Ectodermal cell (in vitro differentiated cells): ENCODE data around the gene GIPC2. TPM values are rescaled to one million over a fixed set of nuclear protein-coding genes. Genes with fewer than 3 reads are reported as not detected.
"Not testable (repeated sequence)": the region's sequence is repeated elsewhere in the genome, so short reads cannot be mapped to it uniquely, and the experiment has no call there.

Experiments
- H3K27ac ChIP-seq: 2 replicates; pipeline ENCODE4 v1.7.0; 2013; ENCODE audit warnings: mild to moderate bottlenecking, low read depth, low read length; ENCODE audit not compliant: insufficient read depth, poor library complexity, severe bottlenecking
- H3K27me3 ChIP-seq: 2 replicates; pipeline ENCODE4 v1.7.0; 2013; ENCODE audit warnings: mild to moderate bottlenecking, low read length; ENCODE audit not compliant: insufficient read depth, control insufficient read depth, poor library complexity, severe bottlenecking
- H3K36me3 ChIP-seq: one replicate; pipeline ENCODE4 v1.7.0; 2013; ENCODE audit warnings: low read length; ENCODE audit not compliant: control insufficient read depth, insufficient read depth
- H3K4me1 ChIP-seq: one replicate; pipeline ENCODE4 v1.7.0; 2013; ENCODE audit warnings: low read length; ENCODE audit not compliant: control insufficient read depth, insufficient read depth
- H3K4me3 ChIP-seq: 2 replicates; pipeline ENCODE4 v1.7.0; 2013; ENCODE audit warnings: low read depth, low read length, control low read depth; ENCODE audit not compliant: insufficient read depth
- H3K9me3 ChIP-seq: 2 replicates; pipeline ENCODE4 v1.7.0; 2013; ENCODE audit warnings: mild to moderate bottlenecking, low read length, moderate library complexity; ENCODE audit not compliant: control insufficient read depth
- WGBS, 2 experiments: methylation state at CpG; one replicate each; pipeline ENCODE4 v1.1.7; 2013; ENCODE audit warnings: missing lambda C conversion rate in 2 of 2; 5-methylcytosine and 5-hydroxymethylcytosine counted together
- polyA plus RNA-seq, 4 experiments: library from polyadenylated mRNA; stranded (reverse); fragments of 50-300 nt; gene quantifications; one replicate each; pipeline ENCODE4 v1.2.3, GENCODE V29; 2013

Gene GIPC2
- not detected for polyA plus RNA-seq (2013, experiment 1 of 4)
- polyA plus RNA-seq (2013, experiment 2 of 4): not detected
- polyA plus RNA-seq (2013, experiment 3 of 4): not detected
- not detected for polyA plus RNA-seq (2013, experiment 4 of 4)

- H3K27ac ChIP-seq: no peak within 1 kb of the TSS
- no peaks in the 10 kb centered on the region for H3K9me3 ChIP-seq
- no peaks in the 10 kb centered on the region for H3K36me3 ChIP-seq
- no peaks in the 10 kb centered on the region for H3K4me1 ChIP-seq
- 1 to 2% methylated on average over 85 of the region's 85 CpGs for WGBS, 2 experiments
- H3K4me3 ChIP-seq: peak within 1 kb of the TSS; percentile 40
- H3K27me3 ChIP-seq: peaks cover 59% of the 10 kb centered on the region
These were observed at the start of gene GIPC2 for GRCh38 chr1:78045926-78046778. GIPC2 (plus strand) TSS chr1:78045966; CDS start chr1:78046095, 129 bp downstream.

- 92 to 96% methylated on average over 5 of the region's 5 CpGs for WGBS, 2 experiments
These were observed 49.0 kb upstream of the GIPC2 start for GRCh38 chr1:77996734-77997133.

GRCh38 chr1:78000536-78000935 lies 45.2 kb upstream of the GIPC2 start:
- H3K4me1 ChIP-seq, H3K27ac ChIP-seq, H3K4me3 ChIP-seq, H3K36me3 ChIP-seq, H3K9me3 ChIP-seq, H3K27me3 ChIP-seq: not testable (repeated sequence)
- WGBS, 2 experiments: 92% methylated on average over 10 to 11 of the region's 11 CpGs

More at GRCh38 chr1:77996734-77997133, 49.0 kb upstream of the GIPC2 start:
- Histone ChIP-seq H3K27me3 (no peaks in the 10 kb centered on the region), H3K4me1 (no peaks in the 10 kb centered on the region), H3K4me3 (no peak overlapping the region), H3K36me3 (peaks cover 6% of the 10 kb centered on the region), H3K9me3 (no peaks in the 10 kb centered on the region), H3K27ac (no peak overlapping the region)

- WGBS, 2 experiments: 81% methylated on average over 2 to 3 of the region's 3 CpGs
- no peak overlapping the region for H3K4me3 ChIP-seq
These were observed 42.6 kb upstream of the GIPC2 start for GRCh38 chr1:78003070-78003746.

GRCh38 chr1:78003882-78004718 lies 41.7 kb upstream of the GIPC2 start:
- Histone ChIP-seq H3K27me3 (no peaks in the 10 kb centered on the region), H3K4me3 (peak overlapping the region; percentile 43), H3K9me3 (no peaks in the 10 kb centered on the region), H3K36me3 (no peaks in the 10 kb centered on the region), H3K4me1 (no peaks in the 10 kb centered on the region), H3K27ac (peak overlapping the region; percentile 99)
- WGBS, 2 experiments: 2% methylated on average over 4 of the region's 8 CpGs; no CpG with 5 or more reads in 1 of the 2 experiments

More at GRCh38 chr1:78003070-78003746, 42.6 kb upstream of the GIPC2 start:
- Histone ChIP-seq H3K4me1 (no peaks in the 10 kb centered on the region), H3K36me3 (no peaks in the 10 kb centered on the region), H3K27ac (no peak overlapping the region), H3K27me3 (no peaks in the 10 kb centered on the region), H3K9me3 (no peaks in the 10 kb centered on the region)

- H3K4me3 ChIP-seq: peak within 1 kb of the TSS; percentile 43
- H3K27me3 ChIP-seq: no peaks in the 10 kb centered on the region
- no peaks in the 10 kb centered on the region for H3K36me3 ChIP-seq
- H3K9me3 ChIP-seq: no peaks in the 10 kb centered on the region
- H3K4me1 ChIP-seq: no peaks in the 10 kb centered on the region
- WGBS, 2 experiments: 10 to 20% methylated on average over 10 to 12 of the region's 12 CpGs
- peak within 1 kb of the TSS; percentile 99 for H3K27ac ChIP-seq
These were observed 40.9 kb upstream of the GIPC2 start, which contains the start of gene DNAJB4 for GRCh38 chr1:78004719-78005447. DNAJB4 (plus strand) TSS chr1:78004939; CDS start chr1:78005111, 172 bp downstream.

- WGBS, 2 experiments: 55% methylated on average over 1 of the region's 1 CpG; no CpG with 5 or more reads in 1 of the 2 experiments
These were observed 40.4 kb upstream of the GIPC2 start for GRCh38 chr1:78005448-78005722.

GRCh38 chr1:78005755-78006154 lies 40.0 kb upstream of the GIPC2 start:
- no peaks in the 10 kb centered on the region for H3K36me3 ChIP-seq
- H3K9me3 ChIP-seq: no peaks in the 10 kb centered on the region
- H3K4me3 ChIP-seq: peak overlapping the region; percentile 43
- H3K4me1 ChIP-seq: no peaks in the 10 kb centered on the region
- no peak overlapping the region for H3K27ac ChIP-seq
- WGBS, 2 experiments: 84 to 86% methylated on average over 1 of the region's 1 CpG
- H3K27me3 ChIP-seq: no peaks in the 10 kb centered on the region

More at GRCh38 chr1:78005448-78005722, 40.4 kb upstream of the GIPC2 start:
- no peaks in the 10 kb centered on the region for H3K36me3 ChIP-seq
- H3K27ac ChIP-seq: no peak overlapping the region
- peak overlapping the region; percentile 43 for H3K4me3 ChIP-seq
- H3K4me1 ChIP-seq: no peaks in the 10 kb centered on the region
- H3K9me3 ChIP-seq: no peaks in the 10 kb centered on the region
- no peaks in the 10 kb centered on the region for H3K27me3 ChIP-seq

GRCh38 chr1:78006521-78006920 lies 39.2 kb upstream of the GIPC2 start:
- no peak overlapping the region for H3K27ac ChIP-seq

More at GRCh38 chr1:78006521-78006920, 39.2 kb upstream of the GIPC2 start:
- H3K36me3 ChIP-seq: no peaks in the 10 kb centered on the region
- H3K9me3 ChIP-seq: no peaks in the 10 kb centered on the region
- no peaks in the 10 kb centered on the region for H3K27me3 ChIP-seq
- peak overlapping the region; percentile 43 for H3K4me3 ChIP-seq
- no peaks in the 10 kb centered on the region for H3K4me1 ChIP-seq
